H1 (cell line): ENCODE results near the gene KCNMB2. TPM values are rescaled to one million over a fixed set of nuclear protein-coding genes. Genes with fewer than 3 reads are reported as not detected.

Experiments used
- CTCF ChIA-PET: fragments of 300-600 bp; sonication (Branson Sonifier 250); formaldehyde crosslinking; loops from one replicate; lab custom pipeline; 2021; ENCODE audit not compliant: partially characterized antibody; lab: Charles Lee
- POLR2A ChIA-PET: fragments of 300-600 bp; sonication (Branson Sonifier 250); formaldehyde crosslinking; loops from one replicate; lab custom pipeline; 2021; ENCODE audit warnings: inconsistent platforms; ENCODE audit not compliant: partially characterized antibody; lab: Charles Lee
- DNase-seq, 2 experiments: peaks; one replicate each; pipeline versions ENCODE4 v3.0.0 to v3.0.0-alpha.2; 2010 to 2022; ENCODE audit warnings: low spot score in 2 of 2, low read depth in 1 of 2, mixed read lengths in 1 of 2
- FAIRE-seq: peaks from 2 replicates; lab custom pipeline; 2011; peaks lifted over from hg19 to GRCh38; lab: Jason Lieb, UNC
- H2AFZ ChIP-seq: 2 replicates; pipeline ENCODE4 v1.8.1; 2012; ENCODE audit warnings: low read length, inconsistent platforms
- H2AK5ac ChIP-seq: 2 replicates; pipeline ENCODE4 v1.6.1; 2013; ENCODE audit warnings: low read depth, low read length
- H2BK120ac ChIP-seq: replicated peaks from 2 replicates; pipeline ENCODE3; 2013; ENCODE audit warnings: low read depth, low read length, inconsistent platforms
- H2BK12ac ChIP-seq: 2 replicates; pipeline ENCODE4 v1.6.1; 2013; ENCODE audit warnings: low read depth, low read length
- H2BK15ac ChIP-seq: 2 replicates; pipeline ENCODE4 v1.6.1; 2013; ENCODE audit warnings: low read length
- H2BK20ac ChIP-seq: 2 replicates; pipeline ENCODE4 v1.6.1; 2013; ENCODE audit warnings: low read length
- H2BK5ac ChIP-seq: 2 replicates; pipeline ENCODE4 v1.6.1; 2013; ENCODE audit warnings: low read depth, low read length
- H3K14ac ChIP-seq: 2 replicates; pipeline ENCODE4 v1.6.1; 2013; ENCODE audit warnings: inconsistent platforms; ENCODE audit not compliant: insufficient read length
- H3K18ac ChIP-seq: 2 replicates; pipeline ENCODE4 v1.6.1; 2013; ENCODE audit warnings: low read length; ENCODE audit errors: extremely low read depth
- H3K23ac ChIP-seq: 2 replicates; pipeline ENCODE4 v1.6.1; 2013; ENCODE audit warnings: inconsistent platforms; ENCODE audit not compliant: insufficient read length
- H3K23me2 ChIP-seq: 2 replicates; pipeline ENCODE4 v1.6.1; 2013; ENCODE audit warnings: low read depth, low read length
- H3K27ac ChIP-seq: 2 replicates; pipeline ENCODE4 v1.6.1; 2011; ENCODE audit warnings: low read depth, low read length, inconsistent platforms
- H3K27me3 ChIP-seq, 4 experiments: replicated peaks in 1 of 4; 1 replicate in 1 of 4; 2 replicates in 3 of 4; pipeline versions ENCODE4 v1.6.1 to v1.8.1; 2011 to 2013; ENCODE audit warnings: low read length in 3 of 4, mild to moderate bottlenecking in 3 of 4, inconsistent platforms in 2 of 4, mixed read lengths in 2 of 4, moderate library complexity in 1 of 4; ENCODE audit not compliant: control insufficient read depth in 3 of 4, insufficient read depth in 3 of 4; ENCODE audit errors: extremely low read depth in 1 of 4
- H3K36me3 ChIP-seq, 4 experiments: 2 replicates each; pipeline versions ENCODE4 v1.6.1 to v1.8.1; 2011 to 2013; ENCODE audit warnings: mild to moderate bottlenecking in 4 of 4, low read length in 3 of 4, moderate library complexity in 2 of 4, control low read depth in 1 of 4, inconsistent platforms in 1 of 4; ENCODE audit not compliant: insufficient read depth in 4 of 4, control insufficient read depth in 2 of 4
- H3K4ac ChIP-seq: replicated peaks from 2 replicates; pipeline ENCODE3; 2013; ENCODE audit warnings: low read length, low read depth, mixed read lengths, inconsistent platforms; ENCODE audit not compliant: insufficient read length
- H3K4me1 ChIP-seq, 4 experiments: replicated peaks in 1 of 4; 1 replicate in 1 of 4; 2 replicates in 3 of 4; pipeline versions ENCODE4 v1.6.1 to v1.8.1; 2011 to 2013; ENCODE audit warnings: low read length in 3 of 4, inconsistent platforms in 2 of 4, mixed read lengths in 1 of 4; ENCODE audit not compliant: insufficient read depth in 4 of 4, control insufficient read depth in 3 of 4
- H3K4me2 ChIP-seq, 2 experiments: 2 replicates each; pipeline versions ENCODE4 v1.6.1 to v1.8.1; 2011 to 2013; ENCODE audit warnings: low read depth in 2 of 2, low read length in 2 of 2, control low read depth in 1 of 2, inconsistent platforms in 1 of 2, mild to moderate bottlenecking in 1 of 2; ENCODE audit not compliant: insufficient read depth in 1 of 2
- H3K4me3 ChIP-seq, 4 experiments: fragments of 200-600, 300-600 bp in 1 of 4; sonication (generic), shearing (Covaris generic), sonication (Bioruptor Twin) in 1 of 4; 2 replicates each; pipeline versions ENCODE4 v1.5.1 to v1.8.1; 2011 to 2016; ENCODE audit warnings: low read length in 4 of 4, low read depth in 3 of 4, control low read depth in 2 of 4, inconsistent platforms in 2 of 4, mild to moderate bottlenecking in 2 of 4, mixed read lengths in 1 of 4, moderate library complexity in 1 of 4; ENCODE audit not compliant: insufficient read depth in 2 of 4; ENCODE audit errors: extremely low read depth in 1 of 4
- H3K56ac ChIP-seq: replicated peaks from 2 replicates; pipeline ENCODE3; 2013; ENCODE audit warnings: low read depth, mild to moderate bottlenecking, mixed read lengths, low read length, inconsistent platforms; ENCODE audit not compliant: insufficient read length
- H3K79me1 ChIP-seq: 2 replicates; pipeline ENCODE4 v1.6.1; 2013; ENCODE audit warnings: low read depth, low read length, control low read depth
- H3K79me2 ChIP-seq, 2 experiments: 2 replicates each; pipeline versions ENCODE4 v1.6.1 to v1.8.1; 2012 to 2013; ENCODE audit warnings: low read length in 2 of 2, mild to moderate bottlenecking in 2 of 2, inconsistent platforms in 1 of 2; ENCODE audit not compliant: insufficient read depth in 2 of 2, control insufficient read depth in 1 of 2
- H3K9ac ChIP-seq, 4 experiments: replicated peaks in 1 of 4; 1 replicate in 1 of 4; 2 replicates in 3 of 4; pipeline versions ENCODE4 v1.6.1 to v1.8.1; 2011 to 2013; ENCODE audit warnings: low read depth in 3 of 4, low read length in 3 of 4, control low read depth in 2 of 4, mild to moderate bottlenecking in 2 of 4, moderate library complexity in 2 of 4, inconsistent platforms in 1 of 4; ENCODE audit errors: extremely low read depth in 1 of 4
- H3K9me3 ChIP-seq, 2 experiments: 2 replicates each; pipeline versions ENCODE4 v1.6.1 to v1.8.1; 2012 to 2013; ENCODE audit warnings: mild to moderate bottlenecking in 2 of 2, moderate library complexity in 2 of 2, control low read depth in 1 of 2, inconsistent platforms in 1 of 2, low read depth in 1 of 2, low read length in 1 of 2, mixed read lengths in 1 of 2; ENCODE audit not compliant: insufficient read depth in 2 of 2
- H4K20me1 ChIP-seq, 2 experiments: replicated peaks in 1 of 2; 2 replicates each; pipeline versions ENCODE3 to v1.8.1; 2011 to 2013; ENCODE audit warnings: inconsistent platforms in 2 of 2, low read length in 2 of 2, mild to moderate bottlenecking in 1 of 2; ENCODE audit not compliant: insufficient read depth in 2 of 2, control insufficient read depth in 1 of 2
- H4K5ac ChIP-seq: 2 replicates; pipeline ENCODE4 v1.6.1; 2013; ENCODE audit warnings: low read length, low read depth, mixed read lengths, inconsistent platforms; ENCODE audit not compliant: insufficient read length
- H4K8ac ChIP-seq: 2 replicates; pipeline ENCODE4 v1.8.0; 2013; ENCODE audit warnings: mild to moderate bottlenecking, moderate library complexity, low read length, inconsistent platforms; ENCODE audit not compliant: insufficient read depth; ENCODE audit errors: extremely low read depth
- H4K91ac ChIP-seq: replicated peaks from 2 replicates; pipeline ENCODE3; 2013; ENCODE audit warnings: low read length, mixed read lengths, inconsistent platforms; ENCODE audit not compliant: insufficient read length
- EGR1 ChIP-seq: IDR thresholded peaks from 2 replicates; pipeline ENCODE4 v1.6.1; 2011; ENCODE audit warnings: low read depth, low read length, borderline replicate concordance
- FOSL1 ChIP-seq: IDR thresholded peaks from 2 replicates; pipeline ENCODE4 v1.6.1; 2011; ENCODE audit warnings: mild to moderate bottlenecking, low read depth, low read length, moderate library complexity; ENCODE audit not compliant: insufficient read depth
- GTF2F1 ChIP-seq: IDR thresholded peaks from 2 replicates; pipeline ENCODE4 v1.6.1; 2012; ENCODE audit warnings: low read depth, low read length, improper control_type of control experiment, borderline replicate concordance
- HDAC2 ChIP-seq, 2 experiments: fragments of 300-600 bp in 1 of 2; sonication (generic) in 1 of 2; IDR thresholded peaks; 2 replicates each; pipeline ENCODE4 v1.6.1; 2011 to 2012; ENCODE audit warnings: low read depth in 2 of 2, low read length in 2 of 2, mild to moderate bottlenecking in 2 of 2, moderate library complexity in 2 of 2, borderline replicate concordance in 1 of 2, inconsistent platforms in 1 of 2
- KDM1A ChIP-seq: fragments of 200-600, 300-600 bp; sonication (generic); IDR thresholded peaks from 2 replicates; pipeline ENCODE4 v1.7.1; 2016; ENCODE audit warnings: mild to moderate bottlenecking, low read length, borderline replicate concordance
- RBBP5 ChIP-seq: IDR thresholded peaks from 2 replicates; pipeline ENCODE4 v1.7.1; 2012; ENCODE audit warnings: low read depth, mild to moderate bottlenecking, inconsistent platforms, low read length, moderate library complexity, borderline replicate concordance
- RFX5 ChIP-seq: IDR thresholded peaks from 2 replicates; pipeline ENCODE4 v1.6.1; 2011; ENCODE audit warnings: low read depth, low read length, improper control_type of control experiment, borderline replicate concordance
- TCF12 ChIP-seq: IDR thresholded peaks from 2 replicates; pipeline ENCODE4 v1.6.1; 2011; ENCODE audit warnings: low read depth, mild to moderate bottlenecking, low read length
- YY1 ChIP-seq: IDR thresholded peaks from 2 replicates; pipeline ENCODE4 v1.6.1; 2011; ENCODE audit warnings: low read depth, mild to moderate bottlenecking, low read length
- WGBS, 2 experiments: shearing (Covaris generic) in 1 of 2; methylation state at CpG; one replicate each; pipeline versions ENCODE4 v1.1.6 to v1.1.7; 2013 to 2015; ENCODE audit warnings: low lambda C conversion rate in 2 of 2, mixed read lengths in 2 of 2, inconsistent platforms in 1 of 2, low coverage in 1 of 2, missing lambda C conversion rate in 1 of 2; ENCODE audit not compliant: insufficient replicate concordance in 2 of 2, insufficient coverage in 1 of 2, insufficient read length in 1 of 2; ENCODE audit errors: extremely low coverage in 1 of 2, missing lambda C conversion rate in 1 of 2; 5-methylcytosine and 5-hydroxymethylcytosine counted together
- polyA plus RNA-seq, 7 experiments: library from polyadenylated mRNA; depleted of rRNA in 3 of 7; stranded (reverse) in 5 of 7; unstranded in 2 of 7; fragments of >200 nt in 5 of 7; fragments of 200-250 nt in 2 of 7; gene quantifications; 1 replicate in 5 of 7; 2 replicates in 1 of 7; 4 replicates in 1 of 7; pipeline versions ENCODE4 v1.2.1 to v1.2.3, GENCODE V29; 2011 to 2013; ENCODE audit warnings: missing spikeins in 2 of 7, mixed read lengths in 2 of 7
- total RNA-seq: library from RNA; stranded (reverse); fragmentation: NEBNext Ultra II Directional; extraction: Animal tissue kit (Norgen Biotek cat#: 25700); gene quantifications from 2 replicates; pipeline ENCODE4 v1.2.1, GENCODE V29; 2021

KCNMB2 gene
- total and polyA plus RNA-seq, 2 of the 8 experiments (the other 6 are each of a cell fraction or from before 2014, with no cell fraction given): not detected

DNA sequence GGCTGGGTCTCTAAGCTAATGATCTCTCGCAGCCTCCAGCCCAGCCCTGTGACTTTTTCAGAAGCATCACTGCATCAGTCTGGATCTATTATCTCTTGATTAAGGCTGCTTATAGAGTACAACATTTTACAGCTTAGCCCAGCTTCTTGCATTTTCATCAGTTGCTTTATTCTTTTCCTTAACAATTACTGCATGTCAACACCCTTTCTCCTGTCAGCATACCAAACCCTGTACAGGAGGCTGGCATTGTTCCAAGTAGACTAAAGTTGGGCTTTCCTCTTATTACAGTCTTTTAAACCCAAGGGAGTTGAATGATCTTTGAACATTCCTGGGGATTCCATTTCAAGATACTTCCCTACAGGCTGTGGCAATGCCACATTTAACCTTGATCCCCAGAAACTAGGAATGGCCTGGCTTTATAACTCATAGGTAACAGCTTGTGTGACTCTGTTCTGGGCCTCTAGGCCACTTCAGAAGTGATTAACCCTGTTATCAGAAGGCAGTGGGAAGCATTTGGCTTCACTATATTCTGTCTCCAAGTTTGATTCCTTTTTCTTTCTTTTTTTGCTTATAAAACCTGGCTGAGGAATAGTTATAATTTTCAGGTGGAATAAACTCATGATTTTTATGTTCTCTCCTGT is 182.9 kb downstream of the KCNMB2 start:
- Histone ChIP-seq H3K27ac (no peak overlapping the region), H2AFZ (no peak overlapping the region)
- WGBS, 2 experiments: 93% methylated on average over 1 of the region's 1 CpG; no CpG with 5 or more reads in 1 of the 2 experiments

More for the DNA sequence above, 182.9 kb downstream of the KCNMB2 start:
- FAIRE-seq: no peak
- no peak for DNase-seq
- Histone ChIP-seq H3K56ac (no peak overlapping the region), H3K9ac (no peak overlapping the region), H3K27me3 (no peaks in the 10 kb centered on the region), H2AK5ac (no peak overlapping the region), H4K8ac (no peak overlapping the region), H3K23ac (no peak overlapping the region), H4K91ac (no peak overlapping the region), H3K14ac (no peak overlapping the region), H3K79me1 (no peaks in the 10 kb centered on the region)
- no peak for TF ChIP-seq KDM1A
- TF ChIP-seq RBBP5: no peak
- TF ChIP-seq RFX5: no peak
- TF ChIP-seq GTF2F1: no peak
- TF ChIP-seq YY1: no peak
- TF ChIP-seq HDAC2 (IDR thresholded peaks at IDR 0.05; ENCODE audit: borderline replicate concordance in 1 of 2, low read depth in 2 of 2, low read length in 2 of 2): no peak
- TF ChIP-seq TCF12: no peak
- TF ChIP-seq EGR1: no peak
- TF ChIP-seq FOSL1: no peak
- TF ChIP-seq, all 59 proteins: peak for 0
- H3K4ac ChIP-seq: no peak overlapping the region
- no peak overlapping the region for H2BK12ac ChIP-seq
- H2BK5ac ChIP-seq: no peak overlapping the region
- no peak overlapping the region for H2BK15ac ChIP-seq
- no peak overlapping the region for H2BK20ac ChIP-seq
- no peaks in the 10 kb centered on the region for H3K23me2 ChIP-seq
- ChIA-PET CTCF (no interaction called here), POLR2A (no interaction called here)
- no peak overlapping the region for H3K4me3 ChIP-seq
- H4K20me1 ChIP-seq: no peaks in the 10 kb centered on the region
- H3K36me3 ChIP-seq: no peaks in the 10 kb centered on the region
- H3K79me2 ChIP-seq: no peaks in the 10 kb centered on the region
- H3K4me2 ChIP-seq: no peak overlapping the region
- H3K18ac ChIP-seq: no peak overlapping the region
- no peak overlapping the region for H2BK120ac ChIP-seq
- H3K4me1 ChIP-seq: no peaks in the 10 kb centered on the region
- H4K5ac ChIP-seq: no peak overlapping the region
- H3K9me3 ChIP-seq: peaks cover 0 to 4% of the 10 kb centered on the region in 2 experiments; a peak in 1 of 4 replicates
